Measurements from ENCODE around the gene ANO6. TPM values are rescaled to one million over a fixed set of nuclear protein-coding genes. Genes with fewer than 3 reads are reported as not detected.
A peak's percentile ranks its signal among the peaks of the same experiment; 100 is the strongest.
"Not testable (repeated sequence)": the region's sequence is repeated elsewhere in the genome, so short reads cannot be mapped to it uniquely, and the experiment has no call there.

The ANO6 gene
- 10 to 100 TPM; 17.9 to 30.7 (median 27.7) TPM for polyA plus RNA-seq

GRCh38 chr12:45215419-45216229 lies at the start of gene ANO6:
Gene ANO6 (plus strand): TSS chr12:45216095. CDS start chr12:45216322, 227 bp downstream.
- no peaks in the 10 kb centered on the region for H3K36me3 Mint-ChIP-seq
- peak within 1 kb of the TSS; percentile 91 to 99 (median 97) for H3K4me3 Mint-ChIP-seq
- H3K27me3 Mint-ChIP-seq (ENCODE audit: low read depth in 3 of 3) = peaks cover 0 to 5% (median 2%) of the 10 kb centered on the region in 3 donors
- peaks cover 39 to 53% of the 10 kb centered on the region in 2 donors for H3K4me1 Mint-ChIP-seq
- DNase-seq = peak; percentile 69
- H3K9me3 Mint-ChIP-seq = no peaks in the 10 kb centered on the region
- peak within 1 kb of the TSS; percentile 90 to 94 (median 92) for H3K27ac Mint-ChIP-seq

GRCh38 chr12:45168976-45169375 lies 46.9 kb upstream of the ANO6 start:
- H3K4me3 Mint-ChIP-seq = no peak overlapping the region
- H3K27ac Mint-ChIP-seq = no peak overlapping the region
- H3K27me3 Mint-ChIP-seq (ENCODE audit: low read depth in 3 of 3) = peaks cover 1 to 3% (median 1%) of the 10 kb centered on the region in 3 donors
- H3K36me3 Mint-ChIP-seq = peaks cover 3 to 11% (median 4%) of the 10 kb centered on the region in 3 donors
- H3K4me1 Mint-ChIP-seq = no peaks in the 10 kb centered on the region
- H3K9me3 Mint-ChIP-seq = peaks cover 0 to 3% (median 2%) of the 10 kb centered on the region in 6 donors
- no peak for DNase-seq

GRCh38 chr12:45170456-45171042 lies 45.3 kb upstream of the ANO6 start:
- H3K9me3 Mint-ChIP-seq = peaks cover 0 to under 1% (median 0%) of the 10 kb centered on the region in 6 donors
- no peak overlapping the region for H3K27ac Mint-ChIP-seq
- peaks cover 0 to 3% (median 1%) of the 10 kb centered on the region in 3 donors for H3K27me3 Mint-ChIP-seq (ENCODE audit: low read depth in 3 of 3)
- H3K4me1 Mint-ChIP-seq = no peaks in the 10 kb centered on the region
- no peak overlapping the region for H3K4me3 Mint-ChIP-seq
- DNase-seq = peak; percentile 48 to 62 (median 58)
- H3K36me3 Mint-ChIP-seq = peaks cover 15 to 26% (median 19%) of the 10 kb centered on the region in 3 donors

GRCh38 chr12:45173293-45173692 lies 42.6 kb upstream of the ANO6 start:
- Mint-ChIP-seq H3K9me3 (peaks cover 10 to 22% (median 18%) of the 10 kb centered on the region in 6 donors), H3K36me3 (peaks cover 38 to 51% (median 45%) of the 10 kb centered on the region in 3 donors)
- H3K4me1 Mint-ChIP-seq; DNase-seq; H3K4me3 Mint-ChIP-seq; H3K27ac Mint-ChIP-seq; H3K27me3 Mint-ChIP-seq (ENCODE audit: low read depth in 3 of 3): not testable (repeated sequence)

GRCh38 chr12:45174595-45174994 lies 41.3 kb upstream of the ANO6 start:
- Mint-ChIP-seq H3K9me3 (peaks cover 17 to 32% (median 29%) of the 10 kb centered on the region in 6 donors), H3K36me3 (peaks cover 47 to 60% (median 55%) of the 10 kb centered on the region in 3 donors), H3K27me3 (ENCODE audit: low read depth in 3 of 3) (peaks cover 0 to 4% (median 2%) of the 10 kb centered on the region in 3 donors), H3K4me1 (no peaks in the 10 kb centered on the region), H3K4me3 (no peak overlapping the region), H3K27ac (no peak overlapping the region)
- no peak for DNase-seq

- Mint-ChIP-seq H3K4me3 (no peak overlapping the region), H3K4me1 (no peaks in the 10 kb centered on the region)
Observed at GRCh38 chr12:45178771-45179170, 37.1 kb upstream of the ANO6 start.

GRCh38 chr12:45182511-45182910 lies 33.4 kb upstream of the ANO6 start:
- DNase-seq = no peak
- Mint-ChIP-seq H3K36me3 (peaks cover 18 to 32% (median 28%) of the 10 kb centered on the region in 3 donors), H3K27me3 (ENCODE audit: low read depth in 3 of 3) (peaks cover 1 to 2% (median 2%) of the 10 kb centered on the region in 3 donors), H3K27ac (no peak overlapping the region), H3K4me1 (no peaks in the 10 kb centered on the region), H3K4me3 (no peak overlapping the region), H3K9me3 (peaks cover 14 to 23% (median 20%) of the 10 kb centered on the region in 6 donors)

More at GRCh38 chr12:45178771-45179170, 37.1 kb upstream of the ANO6 start:
- no peak overlapping the region for H3K27ac Mint-ChIP-seq
- H3K27me3 Mint-ChIP-seq (ENCODE audit: low read depth in 3 of 3) = peaks cover 0 to 4% (median 2%) of the 10 kb centered on the region in 3 donors
- DNase-seq = no peak
- peaks cover 17 to 34% (median 32%) of the 10 kb centered on the region in 6 donors for H3K9me3 Mint-ChIP-seq
- H3K36me3 Mint-ChIP-seq = peaks cover 46 to 57% (median 56%) of the 10 kb centered on the region in 3 donors

- Mint-ChIP-seq H3K27ac (no peak overlapping the region), H3K4me3 (no peak overlapping the region)
Observed at GRCh38 chr12:45183246-45183645, 32.6 kb upstream of the ANO6 start.

GRCh38 chr12:45184147-45184963 lies 31.5 kb upstream of the ANO6 start:
- DNase-seq = no peak
- Mint-ChIP-seq H3K4me3 (no peak overlapping the region), H3K36me3 (peaks cover 4 to 25% (median 19%) of the 10 kb centered on the region in 3 donors), H3K4me1 (no peaks in the 10 kb centered on the region), H3K27me3 (ENCODE audit: low read depth in 3 of 3) (peaks cover 0 to 4% (median 1%) of the 10 kb centered on the region in 3 donors), H3K9me3 (peaks cover 0 to 5% (median 2%) of the 10 kb centered on the region in 6 donors), H3K27ac (no peak overlapping the region)

More at GRCh38 chr12:45183246-45183645, 32.6 kb upstream of the ANO6 start:
- DNase-seq = no peak
- Mint-ChIP-seq H3K4me1 (no peaks in the 10 kb centered on the region), H3K27me3 (ENCODE audit: low read depth in 3 of 3) (peaks cover 0 to 2% (median 1%) of the 10 kb centered on the region in 3 donors), H3K36me3 (peaks cover 14 to 27% (median 24%) of the 10 kb centered on the region in 3 donors), H3K9me3 (peaks cover 8 to 16% (median 12%) of the 10 kb centered on the region in 6 donors)

- Mint-ChIP-seq H3K4me3 (no peak overlapping the region), H3K27me3 (ENCODE audit: low read depth in 3 of 3) (peaks cover 0 to 4% (median 1%) of the 10 kb centered on the region in 3 donors), H3K4me1 (no peaks in the 10 kb centered on the region), H3K36me3 (peaks cover 4 to 26% (median 15%) of the 10 kb centered on the region in 3 donors), H3K27ac (no peak overlapping the region), H3K9me3 (no peaks in the 10 kb centered on the region)
- DNase-seq = no peak
Observed at GRCh38 chr12:45186762-45187161, 29.1 kb upstream of the ANO6 start.

- no peak overlapping the region for H3K4me3 Mint-ChIP-seq
- no peaks in the 10 kb centered on the region for H3K9me3 Mint-ChIP-seq
- no peak overlapping the region for H3K27ac Mint-ChIP-seq
- no peak for DNase-seq
- H3K4me1 Mint-ChIP-seq = peaks cover 4 to 6% of the 10 kb centered on the region in 2 donors
- H3K36me3 Mint-ChIP-seq = peaks cover 4 to 21% (median 19%) of the 10 kb centered on the region in 3 donors
- H3K27me3 Mint-ChIP-seq (ENCODE audit: low read depth in 3 of 3) = peaks cover 0 to 2% (median 1%) of the 10 kb centered on the region in 3 donors
Observed at GRCh38 chr12:45189766-45190403, 26.0 kb upstream of the ANO6 start.

GRCh38 chr12:45191239-45191638 lies 24.7 kb upstream of the ANO6 start:
- Mint-ChIP-seq H3K4me3 (no peak overlapping the region), H3K27ac (no peak overlapping the region), H3K36me3 (peaks cover 4 to 17% (median 15%) of the 10 kb centered on the region in 3 donors), H3K9me3 (no peaks in the 10 kb centered on the region), H3K4me1 (peaks cover 4 to 6% of the 10 kb centered on the region in 2 donors), H3K27me3 (ENCODE audit: low read depth in 3 of 3) (peaks cover 0 to 2% (median 0%) of the 10 kb centered on the region in 3 donors)
- no peak for DNase-seq

- H3K36me3 Mint-ChIP-seq = peaks cover 1 to 13% (median 11%) of the 10 kb centered on the region in 3 donors
- no peak overlapping the region for H3K27ac Mint-ChIP-seq
- H3K27me3 Mint-ChIP-seq (ENCODE audit: low read depth in 3 of 3) = peaks cover 0 to 2% (median 0%) of the 10 kb centered on the region in 3 donors
- H3K4me3 Mint-ChIP-seq = no peak overlapping the region
- H3K4me1 Mint-ChIP-seq = peaks cover 4 to 6% of the 10 kb centered on the region in 2 donors
- no peaks in the 10 kb centered on the region for H3K9me3 Mint-ChIP-seq
- no peak for DNase-seq
Observed at GRCh38 chr12:45192707-45193106, 23.2 kb upstream of the ANO6 start.

Data from immature natural killer cell (primary cell).